Activated naive CD8-positive, alpha-beta T cell (primary cell): Measurements from ENCODE around the gene PCBP2.
"Not testable (repeated sequence)": the region's sequence is repeated elsewhere in the genome, so short reads cannot be mapped to it uniquely, and the experiment has no call there.

Experiments
- H3K27ac Mint-ChIP-seq: one replicate; pipeline ENCODE4 v1.8.0; 2021; ENCODE audit warnings: mixed read lengths
- H3K27me3 Mint-ChIP-seq: one replicate; pipeline ENCODE4 v1.8.0; 2021; ENCODE audit warnings: mixed read lengths
- H3K36me3 Mint-ChIP-seq: one replicate; pipeline ENCODE4 v1.8.0; 2021; ENCODE audit warnings: mixed read lengths
- H3K4me1 Mint-ChIP-seq: one replicate; pipeline ENCODE4 v1.8.0; 2021; ENCODE audit warnings: low read depth, mixed read lengths
- H3K4me3 Mint-ChIP-seq: one replicate; pipeline ENCODE4 v1.8.0; 2021; ENCODE audit warnings: mild to moderate bottlenecking, mixed read lengths
- H3K9me3 Mint-ChIP-seq: one replicate; pipeline ENCODE4 v1.8.0; 2021; ENCODE audit warnings: low read depth, mixed read lengths

PCBP2 gene

GRCh38 chr12:53476769-53477209, 24.9 kb downstream of the PCBP2 start:
- H3K36me3 Mint-ChIP-seq = peaks cover 3% of the 10 kb centered on the region
- peaks cover 45% of the 10 kb centered on the region for H3K4me1 Mint-ChIP-seq
- no peaks in the 10 kb centered on the region for H3K9me3 Mint-ChIP-seq
- H3K27me3 Mint-ChIP-seq = no peaks in the 10 kb centered on the region
- peak overlapping the region; percentile 72 for H3K27ac Mint-ChIP-seq
- H3K4me3 Mint-ChIP-seq = no peak overlapping the region

DNA sequence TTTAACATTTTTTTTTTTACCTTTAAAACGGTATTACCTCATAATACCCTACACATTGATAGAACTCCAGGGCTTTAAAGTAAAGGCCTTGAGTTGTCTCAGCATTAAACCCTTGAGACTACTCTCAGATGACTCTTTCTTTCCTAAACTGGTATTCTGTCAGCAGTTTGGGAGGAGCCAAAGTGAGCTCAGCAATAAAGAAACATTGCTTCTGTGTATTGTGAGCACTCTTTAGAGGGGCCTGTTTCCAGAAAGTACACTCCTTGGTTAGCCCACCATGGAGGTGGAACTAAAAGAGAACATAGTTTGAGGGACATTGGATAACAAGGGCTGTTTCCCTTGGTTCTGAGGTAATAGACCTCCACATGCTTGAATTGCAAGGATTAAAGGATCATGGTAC, 27.0 kb downstream of the PCBP2 start:
- no peak overlapping the region for H3K4me3 Mint-ChIP-seq
- H3K36me3 Mint-ChIP-seq = peaks cover 4% of the 10 kb centered on the region
- no peaks in the 10 kb centered on the region for H3K9me3 Mint-ChIP-seq
- peak overlapping the region; percentile 79 for H3K27ac Mint-ChIP-seq
- H3K27me3 Mint-ChIP-seq = no peaks in the 10 kb centered on the region
- peaks cover 31% of the 10 kb centered on the region for H3K4me1 Mint-ChIP-seq

- no peaks in the 10 kb centered on the region for H3K9me3 Mint-ChIP-seq
- H3K27ac Mint-ChIP-seq = peak overlapping the region; percentile 10
- H3K36me3 Mint-ChIP-seq = peaks cover 4% of the 10 kb centered on the region
These were observed 27.4 kb downstream of the PCBP2 start for GRCh38 chr12:53479331-53479730.

DNA sequence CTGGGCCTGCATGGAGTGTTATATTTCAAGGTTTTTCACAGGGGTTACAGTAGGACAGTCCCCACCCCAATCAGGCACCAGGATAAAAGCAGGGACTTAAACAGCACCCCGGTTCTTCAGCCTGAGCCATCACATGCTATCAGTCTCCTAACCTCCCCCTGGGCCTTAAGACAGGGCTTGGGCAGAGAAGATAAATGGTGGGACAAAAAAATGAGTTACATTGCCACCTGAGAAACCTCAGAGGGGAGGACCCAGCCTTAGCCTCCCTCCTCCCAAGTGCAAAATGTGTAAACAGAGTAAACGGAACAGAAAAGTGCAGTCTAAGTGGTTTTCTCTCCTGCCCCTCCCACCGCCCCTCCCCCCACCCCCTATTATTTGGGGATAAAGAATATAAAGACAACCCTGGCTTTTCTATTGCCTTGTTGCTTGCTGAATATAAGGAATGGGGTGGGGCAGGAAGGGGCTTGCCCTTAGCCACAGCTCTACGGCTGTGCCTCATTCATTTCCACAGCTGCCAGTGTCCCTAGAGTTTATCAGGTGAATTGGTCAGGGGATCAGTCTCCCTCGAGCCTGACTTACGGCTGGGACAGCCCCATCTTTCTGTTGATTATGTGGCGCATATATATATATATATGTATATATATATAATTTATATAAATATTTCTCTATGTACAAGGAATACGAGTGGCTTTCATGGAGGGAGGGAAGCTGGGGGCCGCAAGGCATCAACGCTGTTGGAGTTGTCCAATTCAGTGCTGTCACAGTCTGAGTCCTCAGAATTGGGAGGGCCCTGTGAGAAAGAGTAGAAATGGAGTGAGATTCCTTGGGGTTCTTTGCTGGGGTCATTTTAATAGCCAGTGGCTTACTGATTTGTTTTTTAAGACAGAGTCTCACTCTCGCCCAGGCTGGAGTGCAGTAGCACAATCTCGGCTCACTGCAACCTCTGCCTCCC, 28.9 kb downstream of the PCBP2 start:
- no peaks in the 10 kb centered on the region for H3K27me3 Mint-ChIP-seq
- peaks cover 18% of the 10 kb centered on the region for H3K4me1 Mint-ChIP-seq
- no peaks in the 10 kb centered on the region for H3K9me3 Mint-ChIP-seq
- H3K36me3 Mint-ChIP-seq = peaks cover 2% of the 10 kb centered on the region
- H3K27ac Mint-ChIP-seq = peak overlapping the region; percentile 34
- H3K4me3 Mint-ChIP-seq = no peak overlapping the region

More at GRCh38 chr12:53479331-53479730, 27.4 kb downstream of the PCBP2 start:
- no peaks in the 10 kb centered on the region for H3K27me3 Mint-ChIP-seq
- no peak overlapping the region for H3K4me3 Mint-ChIP-seq
- H3K4me1 Mint-ChIP-seq = peaks cover 27% of the 10 kb centered on the region

DNA sequence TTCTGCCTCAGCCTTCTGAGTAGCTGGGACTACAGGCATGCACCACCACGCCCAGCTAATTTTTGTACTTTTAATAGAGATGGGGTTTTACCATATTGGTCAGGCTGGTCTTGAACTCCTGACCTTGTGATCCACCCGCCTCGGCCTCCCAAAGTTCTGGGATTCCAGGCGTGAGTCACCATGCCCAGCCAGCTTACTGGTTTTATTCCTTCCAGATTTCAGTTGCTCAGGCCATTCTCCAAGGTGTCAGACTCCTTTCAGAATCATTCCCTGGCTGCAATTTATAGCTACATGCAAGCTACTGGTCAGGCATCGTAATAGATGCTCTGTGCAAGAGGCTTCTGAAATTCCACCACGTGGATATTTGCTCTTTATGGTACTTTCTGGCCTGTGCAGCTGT, 29.6 kb downstream of the PCBP2 start:
- not testable (repeated sequence) for H3K36me3 Mint-ChIP-seq, H3K27me3 Mint-ChIP-seq, H3K4me3 Mint-ChIP-seq, H3K9me3 Mint-ChIP-seq
- Mint-ChIP-seq H3K4me1 (peaks cover 15% of the 10 kb centered on the region), H3K27ac (peak overlapping the region; percentile 34)

DNA sequence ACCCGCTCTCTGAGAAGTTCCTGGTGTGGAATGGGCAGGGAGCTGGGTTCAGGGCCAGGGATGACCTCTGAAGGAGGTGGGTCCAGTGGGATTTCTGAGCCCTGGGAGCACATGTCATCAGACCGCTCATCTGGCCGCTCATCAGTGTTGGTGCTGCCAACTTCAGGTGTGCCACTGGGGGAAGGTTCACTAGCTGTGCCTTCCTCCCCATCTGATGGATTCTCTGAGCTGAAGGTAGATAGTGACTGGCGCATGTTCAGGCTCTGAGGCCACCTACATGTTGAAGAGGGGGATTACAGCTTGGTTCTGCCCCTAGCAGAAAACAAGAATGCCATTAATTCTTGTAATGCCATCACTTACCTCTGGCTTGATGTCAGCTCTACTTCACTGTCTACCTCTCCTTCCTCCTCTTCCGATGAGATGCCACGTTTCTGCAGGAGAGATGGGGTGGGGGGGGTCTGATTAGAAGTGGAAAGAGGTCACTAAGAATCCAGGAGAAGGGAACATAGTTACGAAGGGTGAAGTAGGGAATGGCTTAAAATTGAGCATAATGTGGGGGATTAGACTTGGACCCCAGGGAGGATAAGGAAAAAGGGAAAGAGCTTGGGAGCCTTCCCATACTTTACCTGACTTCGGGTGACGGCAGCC, 30.2 kb downstream of the PCBP2 start:
- peaks cover 2% of the 10 kb centered on the region for H3K36me3 Mint-ChIP-seq
- H3K4me3 Mint-ChIP-seq = no peak overlapping the region
- H3K27ac Mint-ChIP-seq = peak overlapping the region; percentile 73
- peaks cover 8% of the 10 kb centered on the region for H3K4me1 Mint-ChIP-seq
- H3K9me3 Mint-ChIP-seq = no peaks in the 10 kb centered on the region
- H3K27me3 Mint-ChIP-seq = no peaks in the 10 kb centered on the region

DNA sequence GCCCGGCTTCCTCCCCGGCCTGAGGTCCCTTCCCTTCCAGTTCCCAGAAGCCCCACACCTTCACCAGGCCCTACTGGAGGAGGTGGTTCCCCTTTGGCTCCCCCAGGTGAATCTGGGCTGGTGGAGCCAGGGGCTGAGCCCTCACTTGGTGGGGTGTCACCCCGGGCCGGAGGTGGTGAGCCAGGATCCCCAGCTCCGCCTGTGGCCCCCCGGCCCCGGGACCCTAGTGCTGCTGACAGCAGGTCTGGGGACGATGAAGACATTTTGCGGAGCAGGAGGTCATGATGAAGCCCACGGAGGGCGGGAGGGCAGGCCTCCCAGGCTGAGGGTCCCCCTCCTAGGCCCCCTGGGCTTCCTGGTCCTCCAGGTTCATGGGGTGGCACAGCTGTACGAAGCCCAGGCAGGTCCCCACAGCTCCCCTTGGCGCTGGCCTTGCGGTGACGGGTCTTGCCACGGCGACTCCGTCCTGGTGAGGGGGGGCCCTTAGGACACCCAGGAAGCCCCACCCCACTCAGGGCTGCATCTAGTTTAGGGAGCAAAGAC, 30.8 kb downstream of the PCBP2 start:
- Mint-ChIP-seq H3K27me3 (no peaks in the 10 kb centered on the region), H3K4me3 (no peak overlapping the region), H3K27ac (peak overlapping the region; percentile 55), H3K4me1 (peaks cover 5% of the 10 kb centered on the region), H3K9me3 (no peaks in the 10 kb centered on the region), H3K36me3 (peaks cover 2% of the 10 kb centered on the region)

GRCh38 chr12:53483225-53483978, 31.5 kb downstream of the PCBP2 start:
- H3K36me3 Mint-ChIP-seq = peaks cover 2% of the 10 kb centered on the region
- H3K4me1 Mint-ChIP-seq = peaks cover 5% of the 10 kb centered on the region
- H3K27ac Mint-ChIP-seq = peak overlapping the region; percentile 55
- H3K27me3 Mint-ChIP-seq = no peaks in the 10 kb centered on the region
- no peaks in the 10 kb centered on the region for H3K9me3 Mint-ChIP-seq
- H3K4me3 Mint-ChIP-seq = no peak overlapping the region

GRCh38 chr12:53483979-53484377, 32.1 kb downstream of the PCBP2 start:
- H3K27ac Mint-ChIP-seq = peak overlapping the region; percentile 13
- peaks cover 2% of the 10 kb centered on the region for H3K36me3 Mint-ChIP-seq
- no peak overlapping the region for H3K4me3 Mint-ChIP-seq
- peaks cover 4% of the 10 kb centered on the region for H3K4me1 Mint-ChIP-seq
- no peaks in the 10 kb centered on the region for H3K27me3 Mint-ChIP-seq
- H3K9me3 Mint-ChIP-seq = no peaks in the 10 kb centered on the region

- Mint-ChIP-seq H3K4me1 (peaks cover 6% of the 10 kb centered on the region), H3K9me3 (no peaks in the 10 kb centered on the region), H3K36me3 (peaks cover 2% of the 10 kb centered on the region), H3K4me3 (no peak overlapping the region), H3K27ac (peak overlapping the region; percentile 55), H3K27me3 (no peaks in the 10 kb centered on the region)
These were observed 33.0 kb downstream of the PCBP2 start for GRCh38 chr12:53484686-53485575.

GRCh38 chr12:53485955-53486735, 34.2 kb downstream of the PCBP2 start:
- H3K27ac Mint-ChIP-seq = peak overlapping the region; percentile 68
- no peaks in the 10 kb centered on the region for H3K27me3 Mint-ChIP-seq

GRCh38 chr12:53486736-53487487, 35.0 kb downstream of the PCBP2 start:
- peak overlapping the region; percentile 68 for H3K27ac Mint-ChIP-seq
- H3K27me3 Mint-ChIP-seq = no peaks in the 10 kb centered on the region
- H3K9me3 Mint-ChIP-seq = no peaks in the 10 kb centered on the region
- no peak overlapping the region for H3K4me3 Mint-ChIP-seq
- H3K36me3 Mint-ChIP-seq = no peaks in the 10 kb centered on the region
- H3K4me1 Mint-ChIP-seq = peaks cover 7% of the 10 kb centered on the region

More at GRCh38 chr12:53485955-53486735, 34.2 kb downstream of the PCBP2 start:
- Mint-ChIP-seq H3K4me1 (peaks cover 6% of the 10 kb centered on the region), H3K9me3 (no peaks in the 10 kb centered on the region), H3K36me3 (peaks cover 2% of the 10 kb centered on the region), H3K4me3 (no peak overlapping the region)
